SU-DHL-6 (cell line): ENCODE data around the gene HYAL1.

ENCODE experiments used
- H2AFZ ChIP-seq: fragments of 200-600 bp; sonication (generic); 2 replicates; pipeline ENCODE4 v1.6.1; 2014; ENCODE audit warnings: low read depth, mild to moderate bottlenecking, moderate library complexity, mixed read lengths, antibody characterized with exemption, low read length; ENCODE audit not compliant: severe bottlenecking
- H3F3A ChIP-seq: fragments of 200-600 bp; shearing (Covaris generic); 2 replicates; pipeline ENCODE4 v1.6.0; 2016; ENCODE audit warnings: antibody characterized with exemption, mild to moderate bottlenecking; ENCODE audit not compliant: insufficient read depth
- H3K27ac ChIP-seq: fragments of 200-600 bp; sonication (generic); 2 replicates; pipeline ENCODE4 v1.5.1; 2016; ENCODE audit warnings: low read depth, mild to moderate bottlenecking, low read length, moderate library complexity, mixed read lengths
- H3K27me3 ChIP-seq: fragments of 200-600 bp; sonication (generic), shearing (Covaris generic); 2 replicates; pipeline ENCODE4 v1.6.0; 2014; ENCODE audit warnings: mild to moderate bottlenecking, low read length
- H3K36me3 ChIP-seq: fragments of 200-600 bp; sonication (generic); 2 replicates; pipeline ENCODE4 v1.6.1; 2014; ENCODE audit warnings: mild to moderate bottlenecking, low read length, mixed read lengths
- H3K4me2 ChIP-seq: fragments of 300-600, 200-600 bp; shearing (Covaris generic), sonication (generic); 2 replicates; pipeline ENCODE4 v1.6.0; 2014; ENCODE audit warnings: low read length, low read depth, mild to moderate bottlenecking; ENCODE audit not compliant: poor library complexity, severe bottlenecking
- H3K4me3 ChIP-seq: fragments of 200-600 bp; sonication (generic); 2 replicates; pipeline ENCODE4 v1.5.1; 2014; ENCODE audit warnings: antibody characterized with exemption, low read length, mild to moderate bottlenecking, mixed read lengths; ENCODE audit not compliant: insufficient read depth, poor library complexity, severe bottlenecking
- H3K79me2 ChIP-seq: fragments of 200-600 bp; sonication (generic); 2 replicates; pipeline ENCODE4 v1.6.1; 2014; ENCODE audit warnings: mild to moderate bottlenecking, low read length, moderate library complexity; ENCODE audit not compliant: insufficient read depth
- H3K9ac ChIP-seq: fragments of 200-600 bp; sonication (generic); 2 replicates; pipeline ENCODE4 v1.7.0; 2014; ENCODE audit warnings: mild to moderate bottlenecking, low read length
- H3K9me2 ChIP-seq: fragments of 200-600 bp; sonication (generic); replicated peaks from 2 replicates; pipeline ENCODE4 v1.6.1; 2014; ENCODE audit warnings: low read length; ENCODE audit not compliant: insufficient read depth
- H3K9me3 ChIP-seq: fragments of 200-600 bp; sonication (generic); 2 replicates; pipeline ENCODE4 v1.6.1; 2014; ENCODE audit warnings: low read length, mixed read lengths; ENCODE audit not compliant: insufficient read depth
- H4K20me1 ChIP-seq: fragments of 200-600 bp; sonication (generic); 2 replicates; pipeline ENCODE4 v1.6.1; 2014; ENCODE audit warnings: low read depth, mild to moderate bottlenecking, antibody characterized with exemption, low read length, moderate library complexity, mixed read lengths
- CTCF ChIP-seq: fragments of 200-600 bp; sonication (generic); IDR thresholded peaks from one replicate; pipeline ENCODE4 v1.5.1; 2017; ENCODE audit warnings: antibody characterized with exemption, mild to moderate bottlenecking, low read length, moderate library complexity; ENCODE audit not compliant: insufficient read depth, poor library complexity, severe bottlenecking
- EZH2phosphoT487 ChIP-seq: fragments of 200-600 bp; sonication (generic), shearing (Covaris generic); conservative IDR thresholded peaks from 2 replicates; pipeline ENCODE4 v1.6.1; 2018; ENCODE audit warnings: mild to moderate bottlenecking, antibody characterized with exemption, low read length, moderate library complexity, mixed read lengths

HYAL1 gene

GRCh38 chr3:50296721-50297383 lies 6.5 kb downstream of the HYAL1 start:
- no peaks in the 10 kb centered on the region for H4K20me1 ChIP-seq
- H3K9ac ChIP-seq = no peak overlapping the region
- H3K4me3 ChIP-seq = no peak overlapping the region
- H3K79me2 ChIP-seq = peaks cover 3% of the 10 kb centered on the region
- no peaks in the 10 kb centered on the region for H3K27me3 ChIP-seq
- H2AFZ ChIP-seq = no peak overlapping the region
- H3K27ac ChIP-seq = no peak overlapping the region
- H3F3A ChIP-seq = no peaks in the 10 kb centered on the region
- no peaks in the 10 kb centered on the region for H3K9me2 ChIP-seq
- no peak overlapping the region for H3K4me2 ChIP-seq
- TF ChIP-seq CTCF (no peak), EZH2phosphoT487 (no peak)
- no peaks in the 10 kb centered on the region for H3K36me3 ChIP-seq
- no peaks in the 10 kb centered on the region for H3K9me3 ChIP-seq

- no peaks in the 10 kb centered on the region for H3K36me3 ChIP-seq
- no peaks in the 10 kb centered on the region for H3F3A ChIP-seq
- H4K20me1 ChIP-seq = no peaks in the 10 kb centered on the region
- H3K4me2 ChIP-seq = no peak overlapping the region
- H3K9me2 ChIP-seq = no peaks in the 10 kb centered on the region
- no peaks in the 10 kb centered on the region for H3K27me3 ChIP-seq
- TF ChIP-seq CTCF (no peak), EZH2phosphoT487 (no peak)
- peaks cover 14% of the 10 kb centered on the region for H3K79me2 ChIP-seq
- no peak overlapping the region for H2AFZ ChIP-seq
- no peak overlapping the region for H3K27ac ChIP-seq
- H3K4me3 ChIP-seq = no peak overlapping the region
- H3K9me3 ChIP-seq = no peaks in the 10 kb centered on the region
- H3K9ac ChIP-seq = no peak overlapping the region
Measured at GRCh38 chr3:50295553-50296431, 7.6 kb downstream of the HYAL1 start.

- no peak overlapping the region for H3K4me2 ChIP-seq
- H4K20me1 ChIP-seq = no peaks in the 10 kb centered on the region
- no peak overlapping the region for H3K4me3 ChIP-seq
- no peaks in the 10 kb centered on the region for H3F3A ChIP-seq
- no peaks in the 10 kb centered on the region for H3K36me3 ChIP-seq
- peaks cover 22% of the 10 kb centered on the region for H3K79me2 ChIP-seq
- H3K9me3 ChIP-seq = no peaks in the 10 kb centered on the region
- no peak overlapping the region for H3K9ac ChIP-seq
- H2AFZ ChIP-seq = no peak overlapping the region
- no peaks in the 10 kb centered on the region for H3K9me2 ChIP-seq
- no peak for TF ChIP-seq CTCF
- no peak for TF ChIP-seq EZH2phosphoT487
- no peak overlapping the region for H3K27ac ChIP-seq
- no peaks in the 10 kb centered on the region for H3K27me3 ChIP-seq
Measured at GRCh38 chr3:50294492-50295403, 8.6 kb downstream of the HYAL1 start.
